ENCODE data around the gene TTC28. TPM values are rescaled to one million over a fixed set of nuclear protein-coding genes. Genes with fewer than 3 reads are reported as not detected.

The TTC28 gene
- total and polyA plus RNA-seq, 7 experiments from 2014 or later = 0.50 to 8.3 (median 4.2) TPM

GRCh38 chr22:28019360-28019759 lies 660.3 kb downstream of the TTC28 start:
- CTCF ChIA-PET = interaction anchor here (0.6 to 3.5 kb wide), 8 partner anchors 18 to 581 kb away, joined by 3 to 27 read pairs (median 4); no protein-coding TSS in a partner anchor
- H3K36me3 ChIP-seq (ENCODE audit: control insufficient read depth in 2 of 3, insufficient read depth in 3 of 3, low read length in 3 of 3) = no peaks in the 10 kb centered on the region
- no peaks in the 10 kb centered on the region for H3K27me3 ChIP-seq (ENCODE audit: control insufficient read depth in 2 of 2, insufficient read depth in 2 of 2, low read length in 2 of 2)
- H3K9me3 Mint-ChIP-seq = peaks cover 0 to 2% (median 0%) of the 10 kb centered on the region in 11 donors
- ATAC-seq (no peak), DNase-seq (no peak)
- intact Hi-C loops (cut with micrococcal nuclease) = no loop called here
- H3K9me3 ChIP-seq (ENCODE audit: control insufficient read depth in 2 of 3, low read length in 3 of 3) = no peaks in the 10 kb centered on the region
- H3K4me1 ChIP-seq (ENCODE audit: control insufficient read depth in 2 of 2, insufficient read depth in 2 of 2, low read length in 2 of 2) = no peaks in the 10 kb centered on the region
- POLR2A ChIA-PET = no interaction called here
- no peak overlapping the region for H3K4me3 Mint-ChIP-seq
- no peaks in the 10 kb centered on the region for H3K36me3 Mint-ChIP-seq
- no peak overlapping the region for H3K27ac ChIP-seq (ENCODE audit: low read depth, low read length)
- H3K4me3 ChIP-seq (ENCODE audit: low read length) = no peak overlapping the region
- H3K27ac Mint-ChIP-seq = peak overlapping the region in 1 of 9 donors; percentile 6
- peaks cover 0 to 8% (median 4%) of the 10 kb centered on the region in 7 donors for H3K4me1 Mint-ChIP-seq
- H3K27me3 Mint-ChIP-seq = no peaks in the 10 kb centered on the region

- H3K27me3 ChIP-seq (ENCODE audit: control insufficient read depth in 2 of 2, insufficient read depth in 2 of 2, low read length in 2 of 2) = no peaks in the 10 kb centered on the region
- H3K36me3 ChIP-seq (ENCODE audit: control insufficient read depth in 2 of 3, insufficient read depth in 3 of 3, low read length in 3 of 3) = no peaks in the 10 kb centered on the region
- no peaks in the 10 kb centered on the region for H3K9me3 Mint-ChIP-seq
- H3K4me1 Mint-ChIP-seq = peaks cover 0 to 8% (median 4%) of the 10 kb centered on the region in 7 donors
- ChIA-PET POLR2A (no interaction called here), CTCF (interaction anchor here (1.0 to 3.5 kb wide), 3 partner anchors 135 to 578 kb away, joined by 3 to 27 read pairs (median 5); no protein-coding TSS in a partner anchor)
- H3K4me1 ChIP-seq (ENCODE audit: control insufficient read depth in 2 of 2, insufficient read depth in 2 of 2, low read length in 2 of 2) = no peaks in the 10 kb centered on the region
- no peak overlapping the region for H3K4me3 ChIP-seq (ENCODE audit: low read length)
- H3K27ac Mint-ChIP-seq = no peak overlapping the region
- H3K27me3 Mint-ChIP-seq = no peaks in the 10 kb centered on the region
- H3K27ac ChIP-seq (ENCODE audit: low read depth, low read length) = no peak overlapping the region
- intact Hi-C loops (cut with micrococcal nuclease) = no loop called here
- ATAC-seq (no peak), DNase-seq (no peak)
- H3K36me3 Mint-ChIP-seq = no peaks in the 10 kb centered on the region
- H3K9me3 ChIP-seq (ENCODE audit: control insufficient read depth in 2 of 3, low read length in 3 of 3) = no peaks in the 10 kb centered on the region
- no peak overlapping the region for H3K4me3 Mint-ChIP-seq
Measured at GRCh38 chr22:28018461-28018927, 661.1 kb downstream of the TTC28 start.

DNA sequence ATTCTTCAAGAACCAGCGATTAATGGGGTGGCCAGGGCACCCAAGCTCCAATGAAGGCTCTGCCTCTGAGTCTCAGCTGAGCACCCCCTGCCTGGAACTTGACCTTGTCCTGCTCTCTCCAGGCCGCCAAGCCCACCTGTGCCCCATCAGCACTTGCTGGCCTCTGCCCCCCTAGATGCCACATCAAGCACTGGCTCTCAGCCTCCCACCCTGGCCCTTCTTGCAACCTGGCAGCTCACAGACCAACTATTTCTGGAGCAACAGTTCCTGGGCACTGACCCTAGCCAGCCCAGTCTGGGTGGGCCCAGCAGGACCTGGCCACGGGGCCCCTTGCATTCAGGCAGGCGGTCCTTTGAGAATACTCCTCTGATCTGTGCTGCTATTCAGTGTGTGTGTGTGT lies 661.8 kb downstream of the TTC28 start:
- intact Hi-C loops (cut with micrococcal nuclease) = no loop called here
- Histone ChIP-seq H3K27me3 (ENCODE audit: control insufficient read depth in 2 of 2, insufficient read depth in 2 of 2, low read length in 2 of 2) (no peaks in the 10 kb centered on the region), H3K4me1 (ENCODE audit: control insufficient read depth in 2 of 2, insufficient read depth in 2 of 2, low read length in 2 of 2) (no peaks in the 10 kb centered on the region), H3K4me3 (ENCODE audit: low read length) (no peak overlapping the region), H3K27ac (ENCODE audit: low read depth, low read length) (no peak overlapping the region), H3K36me3 (ENCODE audit: control insufficient read depth in 2 of 3, insufficient read depth in 3 of 3, low read length in 3 of 3) (no peaks in the 10 kb centered on the region), H3K9me3 (ENCODE audit: control insufficient read depth in 2 of 3, low read length in 3 of 3) (no peaks in the 10 kb centered on the region)
- Mint-ChIP-seq H3K4me3 (no peak overlapping the region), H3K9me3 (no peaks in the 10 kb centered on the region), H3K27me3 (no peaks in the 10 kb centered on the region), H3K27ac (no peak overlapping the region), H3K36me3 (no peaks in the 10 kb centered on the region), H3K4me1 (peaks cover 0 to 8% (median 4%) of the 10 kb centered on the region in 7 donors)
- DNase-seq = no peak
- ATAC-seq = no peak
- ChIA-PET POLR2A (no interaction called here), CTCF (interaction anchor here (0.6 to 3.5 kb wide), 4 partner anchors 135 to 577 kb away, joined by 3 to 27 read pairs (median 7); no protein-coding TSS in a partner anchor)

GRCh38 chr22:28017558-28017820 lies 662.2 kb downstream of the TTC28 start:
- no peak overlapping the region for H3K4me3 ChIP-seq (ENCODE audit: low read length)
- no peaks in the 10 kb centered on the region for H3K36me3 Mint-ChIP-seq
- H3K27ac Mint-ChIP-seq = no peak overlapping the region
- H3K4me1 Mint-ChIP-seq = peaks cover 0 to 8% (median 4%) of the 10 kb centered on the region in 7 donors
- ChIA-PET CTCF (interaction anchor here (1.3 kb wide), 1 partner anchor 577 kb away, joined by 3 read pairs; no protein-coding TSS in a partner anchor), POLR2A (no interaction called here)
- intact Hi-C loops (cut with micrococcal nuclease) = no loop called here
- H3K4me3 Mint-ChIP-seq = no peak overlapping the region
- H3K27ac ChIP-seq (ENCODE audit: low read depth, low read length) = no peak overlapping the region
- H3K27me3 Mint-ChIP-seq = no peaks in the 10 kb centered on the region
- no peaks in the 10 kb centered on the region for H3K36me3 ChIP-seq (ENCODE audit: control insufficient read depth in 2 of 3, insufficient read depth in 3 of 3, low read length in 3 of 3)
- H3K4me1 ChIP-seq (ENCODE audit: control insufficient read depth in 2 of 2, insufficient read depth in 2 of 2, low read length in 2 of 2) = no peaks in the 10 kb centered on the region
- no peaks in the 10 kb centered on the region for H3K27me3 ChIP-seq (ENCODE audit: control insufficient read depth in 2 of 2, insufficient read depth in 2 of 2, low read length in 2 of 2)
- DNase-seq (no peak), ATAC-seq (no peak)
- H3K9me3 Mint-ChIP-seq = no peaks in the 10 kb centered on the region
- H3K9me3 ChIP-seq (ENCODE audit: control insufficient read depth in 2 of 3, low read length in 3 of 3) = no peaks in the 10 kb centered on the region

GRCh38 chr22:28016781-28017557 lies 662.7 kb downstream of the TTC28 start:
- intact Hi-C loops (cut with micrococcal nuclease) = no loop called here
- DNase-seq = no peak

DNA sequence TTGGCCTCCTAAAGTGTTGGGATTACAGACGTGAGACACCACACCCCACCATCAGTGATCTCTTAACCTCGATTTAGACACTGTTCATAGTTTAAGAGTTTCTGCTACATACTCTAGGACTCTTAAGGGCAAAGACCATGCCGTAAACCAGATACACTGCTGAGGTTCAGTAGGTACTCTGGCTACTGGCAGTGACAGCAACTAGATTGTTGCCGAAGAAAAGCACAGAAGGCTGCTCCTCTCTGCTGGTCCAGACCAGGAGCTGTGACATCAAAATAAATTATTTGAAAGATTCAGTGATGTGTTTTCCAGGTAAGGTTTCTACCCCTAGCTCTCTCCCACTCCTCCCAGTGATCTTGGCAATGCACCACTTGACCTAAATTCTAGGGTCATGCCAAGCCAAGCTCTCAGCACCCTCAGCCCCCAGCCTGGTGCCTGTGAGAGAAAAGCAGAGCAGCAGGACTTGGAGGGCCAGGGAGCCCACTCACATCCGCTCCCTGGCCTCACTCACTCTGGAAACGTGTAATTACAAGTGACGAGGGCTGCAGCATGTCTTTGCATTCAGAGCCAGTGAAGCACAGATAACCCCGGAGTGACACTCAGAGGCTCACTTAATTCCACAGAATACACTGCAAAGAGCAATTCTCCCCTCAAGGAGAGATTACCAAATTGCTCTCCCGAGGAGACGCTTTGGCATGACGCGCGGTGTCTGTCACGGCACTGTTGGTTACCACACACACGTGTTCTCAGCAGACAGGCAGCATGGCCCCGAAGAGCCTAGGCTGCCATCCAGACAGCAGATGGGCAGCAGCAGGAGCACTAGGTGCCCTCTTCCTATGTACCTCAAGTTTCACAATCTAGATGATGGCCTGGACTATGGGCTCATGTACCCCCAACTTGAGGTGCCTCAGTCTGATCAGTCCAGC lies 663.7 kb downstream of the TTC28 start:
- Mint-ChIP-seq H3K27ac (peak overlapping the region in 1 of 9 donors; percentile 38), H3K4me3 (no peak overlapping the region), H3K36me3 (no peaks in the 10 kb centered on the region), H3K27me3 (no peaks in the 10 kb centered on the region), H3K9me3 (no peaks in the 10 kb centered on the region), H3K4me1 (peaks cover 0 to 7% (median 4%) of the 10 kb centered on the region in 7 donors)
- Histone ChIP-seq H3K27me3 (ENCODE audit: control insufficient read depth in 2 of 2, insufficient read depth in 2 of 2, low read length in 2 of 2) (no peaks in the 10 kb centered on the region), H3K4me1 (ENCODE audit: control insufficient read depth in 2 of 2, insufficient read depth in 2 of 2, low read length in 2 of 2) (no peaks in the 10 kb centered on the region), H3K9me3 (ENCODE audit: control insufficient read depth in 2 of 3, low read length in 3 of 3) (no peaks in the 10 kb centered on the region), H3K27ac (ENCODE audit: low read depth, low read length) (no peak overlapping the region), H3K36me3 (ENCODE audit: control insufficient read depth in 2 of 3, insufficient read depth in 3 of 3, low read length in 3 of 3) (no peaks in the 10 kb centered on the region), H3K4me3 (ENCODE audit: low read length) (no peak overlapping the region)
- CTCF ChIA-PET = no interaction called here
- DNase-seq = no peak
- no peak for ATAC-seq
- POLR2A ChIA-PET = no interaction called here
- intact Hi-C loops (cut with micrococcal nuclease) = no loop called here

More at GRCh38 chr22:28016781-28017557, 662.7 kb downstream of the TTC28 start:
- ChIA-PET POLR2A (no interaction called here), CTCF (interaction anchor here (1.3 kb wide), 1 partner anchor 578 kb away, joined by 3 read pairs; no protein-coding TSS in a partner anchor)
- Mint-ChIP-seq H3K27ac (no peak overlapping the region), H3K4me1 (peaks cover 0 to 6% (median 4%) of the 10 kb centered on the region in 7 donors), H3K36me3 (no peaks in the 10 kb centered on the region), H3K27me3 (no peaks in the 10 kb centered on the region), H3K4me3 (no peak overlapping the region), H3K9me3 (no peaks in the 10 kb centered on the region)
- Histone ChIP-seq H3K36me3 (ENCODE audit: control insufficient read depth in 2 of 3, insufficient read depth in 3 of 3, low read length in 3 of 3) (no peaks in the 10 kb centered on the region), H3K9me3 (ENCODE audit: control insufficient read depth in 2 of 3, low read length in 3 of 3) (no peaks in the 10 kb centered on the region), H3K27ac (ENCODE audit: low read depth, low read length) (no peak overlapping the region), H3K27me3 (ENCODE audit: control insufficient read depth in 2 of 2, insufficient read depth in 2 of 2, low read length in 2 of 2) (no peaks in the 10 kb centered on the region), H3K4me1 (ENCODE audit: control insufficient read depth in 2 of 2, insufficient read depth in 2 of 2, low read length in 2 of 2) (no peaks in the 10 kb centered on the region), H3K4me3 (ENCODE audit: low read length) (no peak overlapping the region)
- ATAC-seq = no peak
